Uterus (tissue), 2 donors: ENCODE results near the gene DDX27.

Experiments
- POLR2A ChIP-seq, 2 donors: fragments of 450-650 bp; IDR thresholded peaks; one replicate each; pipeline ENCODE4 v1.6.1; 2016; ENCODE audit warnings: antibody characterized with exemption in 2 of 2, mild to moderate bottlenecking in 1 of 2, moderate library complexity in 1 of 2
- TF ChIP-seq, protein P1 (sequence below), 4 experiments: fragments of 200-600 bp in 2 of 4; fragments of 450-650 bp in 2 of 4; sonication (generic) in 2 of 4; IDR thresholded peaks; one replicate each; pipeline ENCODE4 v1.5.1; 2016 to 2019; ENCODE audit warnings: antibody characterized with exemption in 4 of 4, mild to moderate bottlenecking in 2 of 4, moderate library complexity in 1 of 4

DNA sequence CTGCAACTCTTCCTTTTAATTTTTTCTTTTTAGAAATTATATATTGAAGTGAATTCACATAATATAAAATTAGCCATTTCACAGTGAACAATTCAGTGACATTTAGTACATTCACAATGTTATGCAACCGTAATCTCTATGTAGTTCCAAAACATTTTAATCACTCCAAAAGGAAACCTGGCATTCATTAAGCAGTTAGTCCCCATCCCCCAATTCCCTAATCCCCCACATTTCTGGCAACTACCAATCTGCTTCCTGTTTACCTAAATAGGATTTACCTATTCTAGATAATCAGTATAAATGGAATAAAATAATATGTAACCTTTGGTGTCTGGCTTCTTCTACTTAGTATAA is 8.5 kb upstream of the DDX27 start:
- TF ChIP-seq, protein P1, sequence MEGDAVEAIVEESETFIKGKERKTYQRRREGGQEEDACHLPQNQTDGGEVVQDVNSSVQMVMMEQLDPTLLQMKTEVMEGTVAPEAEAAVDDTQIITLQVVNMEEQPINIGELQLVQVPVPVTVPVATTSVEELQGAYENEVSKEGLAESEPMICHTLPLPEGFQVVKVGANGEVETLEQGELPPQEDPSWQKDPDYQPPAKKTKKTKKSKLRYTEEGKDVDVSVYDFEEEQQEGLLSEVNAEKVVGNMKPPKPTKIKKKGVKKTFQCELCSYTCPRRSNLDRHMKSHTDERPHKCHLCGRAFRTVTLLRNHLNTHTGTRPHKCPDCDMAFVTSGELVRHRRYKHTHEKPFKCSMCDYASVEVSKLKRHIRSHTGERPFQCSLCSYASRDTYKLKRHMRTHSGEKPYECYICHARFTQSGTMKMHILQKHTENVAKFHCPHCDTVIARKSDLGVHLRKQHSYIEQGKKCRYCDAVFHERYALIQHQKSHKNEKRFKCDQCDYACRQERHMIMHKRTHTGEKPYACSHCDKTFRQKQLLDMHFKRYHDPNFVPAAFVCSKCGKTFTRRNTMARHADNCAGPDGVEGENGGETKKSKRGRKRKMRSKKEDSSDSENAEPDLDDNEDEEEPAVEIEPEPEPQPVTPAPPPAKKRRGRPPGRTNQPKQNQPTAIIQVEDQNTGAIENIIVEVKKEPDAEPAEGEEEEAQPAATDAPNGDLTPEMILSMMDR (IDR thresholded peaks at IDR 0.05): no peak
- no peak for TF ChIP-seq POLR2A (IDR thresholded peaks at IDR 0.05)
